Uterus (tissue), 4 donors: Measurements from ENCODE around the gene BST1. TPM values are rescaled to one million over a fixed set of nuclear protein-coding genes. Genes with fewer than 3 reads are reported as not detected.
A peak's percentile ranks its signal among the peaks of the same experiment; 100 is the strongest.

Experiments
- DNase-seq, 2 donors: peaks; one replicate each; pipeline ENCODE4 v3.0.0-alpha.2; 2019 to 2020
- H3K27ac ChIP-seq, 2 donors: fragments of 200-600 bp; sonication (generic); 1 replicate in 1 of 2; 2 replicates in 1 of 2; pipeline ENCODE4 v1.5.1; 2016 to 2018
- H3K27me3 ChIP-seq, 2 donors: fragments of 200-600 bp; sonication (generic); one replicate each; pipeline ENCODE4 v1.5.1; 2018 to 2019; ENCODE audit warnings: control low read depth in 1 of 2
- H3K36me3 ChIP-seq, 2 donors: fragments of 200-600 bp; sonication (generic); one replicate each; pipeline ENCODE4 v1.5.1; 2019; ENCODE audit warnings: control low read depth in 1 of 2
- H3K4me1 ChIP-seq, 2 donors: fragments of 200-600 bp; sonication (generic); one replicate each; pipeline ENCODE4 v1.5.1; 2018 to 2019; ENCODE audit warnings: control low read depth in 1 of 2
- H3K4me3 ChIP-seq, 2 donors: fragments of 200-600 bp; sonication (generic); 1 replicate in 1 of 2; 2 replicates in 1 of 2; pipeline ENCODE4 v1.5.1; 2018 to 2019; ENCODE audit warnings: mild to moderate bottlenecking in 1 of 2
- H3K9me3 ChIP-seq, 2 donors: fragments of 200-600 bp; sonication (generic); one replicate each; pipeline ENCODE4 v1.5.1; 2019; ENCODE audit warnings: control low read depth in 1 of 2
- POLR2A ChIP-seq, 2 donors: fragments of 450-650 bp; IDR thresholded peaks; one replicate each; pipeline ENCODE4 v1.6.1; 2016; ENCODE audit warnings: antibody characterized with exemption in 2 of 2, mild to moderate bottlenecking in 1 of 2, moderate library complexity in 1 of 2
- intact Hi-C: fragments of 100-400 bp; cut with DNase I; formaldehyde crosslinking; loops from one replicate; pipeline ENCODE4 v1.15.1; 2023; ENCODE audit warnings: low total_unique reads
- total RNA-seq, 4 donors: library from RNA; depleted of rRNA in 3 of 4; stranded (reverse); fragments of >200 nt in 3 of 4; gene quantifications; one replicate each; pipeline versions ENCODE4 v1.1.0 to v1.2.4, GENCODE V29; 2014 to 2023
- TF ChIP-seq, protein P1 (sequence below), 4 experiments: fragments of 200-600 bp in 2 of 4; fragments of 450-650 bp in 2 of 4; sonication (generic) in 2 of 4; IDR thresholded peaks; one replicate each; pipeline ENCODE4 v1.5.1; 2016 to 2019; ENCODE audit warnings: antibody characterized with exemption in 4 of 4, mild to moderate bottlenecking in 2 of 4, moderate library complexity in 1 of 4
- donor health status: DM: yes; HTN: yes; CAD: no.

BST1 gene, protein sequence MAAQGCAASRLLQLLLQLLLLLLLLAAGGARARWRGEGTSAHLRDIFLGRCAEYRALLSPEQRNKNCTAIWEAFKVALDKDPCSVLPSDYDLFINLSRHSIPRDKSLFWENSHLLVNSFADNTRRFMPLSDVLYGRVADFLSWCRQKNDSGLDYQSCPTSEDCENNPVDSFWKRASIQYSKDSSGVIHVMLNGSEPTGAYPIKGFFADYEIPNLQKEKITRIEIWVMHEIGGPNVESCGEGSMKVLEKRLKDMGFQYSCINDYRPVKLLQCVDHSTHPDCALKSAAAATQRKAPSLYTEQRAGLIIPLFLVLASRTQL
- total RNA-seq, result 10 to 100 TPM in 1 of 4 donors, 1 to 10 TPM in 2, not detected in 1; 1.5 to 11.4 (median 7.7) TPM

DNA sequence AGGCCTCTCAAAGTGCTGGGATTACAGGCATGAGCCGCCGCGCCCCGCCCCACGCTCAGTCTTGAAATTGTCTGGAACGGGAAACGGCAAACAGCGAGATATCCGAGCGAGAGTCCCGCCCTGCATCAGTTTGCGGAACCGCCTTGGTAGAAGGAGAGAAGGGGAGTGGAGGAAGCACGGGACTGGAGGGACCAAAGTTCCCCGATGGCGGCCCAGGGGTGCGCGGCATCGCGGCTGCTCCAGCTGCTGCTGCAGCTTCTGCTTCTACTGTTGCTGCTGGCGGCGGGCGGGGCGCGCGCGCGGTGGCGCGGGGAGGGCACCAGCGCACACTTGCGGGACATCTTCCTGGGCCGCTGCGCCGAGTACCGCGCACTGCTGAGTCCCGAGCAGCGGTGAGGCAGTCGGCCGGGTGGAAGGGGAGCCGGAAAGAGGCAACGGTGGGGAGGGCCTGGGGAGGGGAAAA, at the start of gene BST1:
TSS of gene BST1 (plus strand) at position 125 of the 463 bp plus-strand sequence. CDS start at position 205, 80 bp downstream.
- intact Hi-C loops, result no loop called here
- Histone ChIP-seq H3K4me1 (no peaks in the 10 kb centered on the region), H3K27ac (peak within 1 kb of the TSS; percentile 43 to 62), H3K36me3 (no peaks in the 10 kb centered on the region), H3K4me3 (peak within 1 kb of the TSS; percentile 43 to 46), H3K9me3 (no peaks in the 10 kb centered on the region), H3K27me3 (no peaks in the 10 kb centered on the region)
- TF ChIP-seq, protein P1, sequence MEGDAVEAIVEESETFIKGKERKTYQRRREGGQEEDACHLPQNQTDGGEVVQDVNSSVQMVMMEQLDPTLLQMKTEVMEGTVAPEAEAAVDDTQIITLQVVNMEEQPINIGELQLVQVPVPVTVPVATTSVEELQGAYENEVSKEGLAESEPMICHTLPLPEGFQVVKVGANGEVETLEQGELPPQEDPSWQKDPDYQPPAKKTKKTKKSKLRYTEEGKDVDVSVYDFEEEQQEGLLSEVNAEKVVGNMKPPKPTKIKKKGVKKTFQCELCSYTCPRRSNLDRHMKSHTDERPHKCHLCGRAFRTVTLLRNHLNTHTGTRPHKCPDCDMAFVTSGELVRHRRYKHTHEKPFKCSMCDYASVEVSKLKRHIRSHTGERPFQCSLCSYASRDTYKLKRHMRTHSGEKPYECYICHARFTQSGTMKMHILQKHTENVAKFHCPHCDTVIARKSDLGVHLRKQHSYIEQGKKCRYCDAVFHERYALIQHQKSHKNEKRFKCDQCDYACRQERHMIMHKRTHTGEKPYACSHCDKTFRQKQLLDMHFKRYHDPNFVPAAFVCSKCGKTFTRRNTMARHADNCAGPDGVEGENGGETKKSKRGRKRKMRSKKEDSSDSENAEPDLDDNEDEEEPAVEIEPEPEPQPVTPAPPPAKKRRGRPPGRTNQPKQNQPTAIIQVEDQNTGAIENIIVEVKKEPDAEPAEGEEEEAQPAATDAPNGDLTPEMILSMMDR (IDR thresholded peaks at IDR 0.05), result no peak
- no peak for TF ChIP-seq POLR2A (IDR thresholded peaks at IDR 0.05)
- DNase-seq, result peak; percentile 51 to 53

DNA sequence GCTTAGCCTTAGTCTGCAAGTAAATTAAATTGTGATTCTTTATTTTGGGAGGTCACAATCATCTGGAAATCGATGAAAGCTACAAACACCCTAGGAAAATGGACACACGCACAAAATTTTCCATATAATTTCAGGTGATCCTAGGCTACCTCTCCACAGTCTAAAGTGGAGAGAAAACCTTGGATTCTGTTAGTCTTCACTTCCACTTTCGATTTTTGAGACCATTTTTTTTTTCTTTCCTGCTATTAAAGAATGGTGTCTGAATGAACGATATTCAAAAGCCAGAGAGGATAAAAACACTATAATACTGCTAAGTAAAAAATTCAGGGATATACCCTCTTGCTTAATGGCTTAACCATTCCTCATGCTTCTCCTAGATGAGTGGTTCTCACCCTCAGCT, 49.4 kb upstream of the BST1 start:
- H3K36me3 ChIP-seq, result no peaks in the 10 kb centered on the region
- intact Hi-C loops, result no loop called here
- peak overlapping the region; percentile 95 to 100 for H3K27ac ChIP-seq
- no peaks in the 10 kb centered on the region for H3K9me3 ChIP-seq
- TF ChIP-seq, protein P1 (IDR thresholded peaks at IDR 0.05), result no peak
- TF ChIP-seq POLR2A (IDR thresholded peaks at IDR 0.05), result no peak
- H3K27me3 ChIP-seq, result no peaks in the 10 kb centered on the region
- H3K4me3 ChIP-seq, result peak overlapping the region; percentile 49 to 84
- no peak for DNase-seq
- H3K4me1 ChIP-seq, result peaks cover 0 to 5% of the 10 kb centered on the region in 2 donors

DNA sequence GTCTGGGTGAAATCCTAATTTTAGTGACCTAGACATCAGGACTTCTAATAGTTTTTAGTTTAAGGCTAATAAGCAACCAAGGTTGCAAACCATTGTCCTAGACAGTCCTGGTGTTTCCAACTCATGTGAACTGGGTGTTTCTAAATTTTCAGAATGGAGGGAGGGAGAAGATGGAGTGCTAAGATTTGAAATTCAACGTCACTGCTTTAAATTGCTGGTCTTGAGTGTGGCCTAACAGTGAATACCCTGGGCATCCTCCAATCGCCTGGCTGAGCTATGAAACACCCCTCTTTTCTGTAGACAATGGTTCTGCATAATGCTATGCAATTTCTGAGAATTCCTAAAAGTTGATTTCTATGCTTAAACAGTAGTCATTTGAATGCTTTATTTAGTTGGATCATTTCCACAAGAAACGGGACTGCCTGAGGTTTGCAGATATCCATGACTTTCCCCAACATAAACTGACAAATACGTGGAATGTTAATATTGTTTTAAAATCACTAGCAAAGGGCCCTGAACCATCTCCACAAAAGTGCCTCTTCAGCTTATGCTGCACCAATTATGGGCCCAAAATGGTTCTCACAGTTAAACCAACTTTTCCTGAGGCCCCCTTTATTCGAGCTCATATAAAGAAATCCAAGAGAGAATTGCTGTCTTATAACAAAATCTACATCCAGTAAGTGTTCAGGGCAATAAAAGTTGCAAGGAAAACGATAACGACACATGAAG, 48.8 kb upstream of the BST1 start:
- Histone ChIP-seq H3K27ac (peak overlapping the region; percentile 95 to 100), H3K4me3 (peak overlapping the region; percentile 49 to 84), H3K36me3 (no peaks in the 10 kb centered on the region), H3K9me3 (no peaks in the 10 kb centered on the region), H3K27me3 (no peaks in the 10 kb centered on the region), H3K4me1 (peaks cover 0 to under 1% of the 10 kb centered on the region in 2 donors)
- TF ChIP-seq, protein P1 (IDR thresholded peaks at IDR 0.05), result no peak
- TF ChIP-seq POLR2A (IDR thresholded peaks at IDR 0.05), result no peak
- intact Hi-C loops, result no loop called here
- DNase-seq, result no peak

DNA sequence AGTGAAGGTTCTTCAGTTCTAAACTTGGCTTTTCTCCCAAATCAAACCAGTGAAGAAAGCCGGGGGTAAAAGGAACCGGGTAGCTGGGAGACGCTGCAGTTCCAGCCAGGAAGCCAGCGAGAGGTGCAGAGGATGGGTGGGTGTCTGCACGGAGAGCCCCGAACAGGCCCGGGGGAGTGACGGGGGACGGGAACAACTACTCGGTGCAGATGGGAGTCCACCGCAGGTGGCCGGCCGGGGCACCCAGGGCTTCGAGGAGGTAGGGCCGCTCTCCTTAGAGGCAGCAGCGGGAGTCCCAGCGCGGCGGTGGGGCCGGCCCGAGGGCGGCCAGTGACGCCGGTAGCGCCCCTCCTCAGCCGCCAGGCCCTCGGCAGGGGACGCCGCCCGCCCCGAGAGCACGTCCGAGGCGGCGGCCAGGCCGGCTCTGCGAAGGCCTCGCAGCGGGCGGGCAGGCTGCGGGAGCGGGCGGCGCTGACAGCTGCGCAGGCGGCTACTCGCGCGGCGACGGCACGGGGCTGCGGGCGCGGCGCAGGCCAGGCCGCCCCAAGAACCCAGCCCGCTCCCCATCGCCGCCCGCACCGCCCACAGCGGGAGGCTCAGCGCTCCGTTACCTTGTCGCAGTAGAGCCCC, 48.2 kb upstream of the BST1 start:
- intact Hi-C loops, result no loop called here
- peak; percentile 42 to 56 for DNase-seq
- TF ChIP-seq, protein P1 (IDR thresholded peaks at IDR 0.05), result peak in 2 of 4 experiments; percentile 1 to 5
- TF ChIP-seq POLR2A (IDR thresholded peaks at IDR 0.05), result no peak
- Histone ChIP-seq H3K4me1 (no peaks in the 10 kb centered on the region), H3K27me3 (no peaks in the 10 kb centered on the region), H3K36me3 (no peaks in the 10 kb centered on the region), H3K9me3 (no peaks in the 10 kb centered on the region), H3K4me3 (peak overlapping the region; percentile 49 to 84), H3K27ac (peak overlapping the region; percentile 95 to 100)
